GM06990 (cell line): Measurements from ENCODE around the gene SCUBE2.

ENCODE experiments used
- DNase-seq: peaks from one replicate; pipeline ENCODE4 v3.0.0-alpha.2; 2011; ENCODE audit not compliant: insufficient read length; ENCODE audit errors: extremely low read depth
- H3K27me3 ChIP-seq: replicated peaks from 2 replicates; pipeline ENCODE4 v1.6.0; 2011; ENCODE audit warnings: low read length; ENCODE audit not compliant: control insufficient read depth, insufficient read depth
- H3K36me3 ChIP-seq: 2 replicates; pipeline ENCODE4 v1.5.1; 2011; ENCODE audit warnings: low read length; ENCODE audit not compliant: control insufficient read depth, insufficient read depth
- H3K4me3 ChIP-seq: replicated peaks from 2 replicates; pipeline ENCODE4 v1.5.1; 2011; ENCODE audit warnings: low read depth, mild to moderate bottlenecking, control low read depth, low read length
- CTCF ChIP-seq: IDR thresholded peaks from 2 replicates; pipeline ENCODE4 v1.5.1; 2011; ENCODE audit warnings: low read length, control low read depth, mild to moderate bottlenecking, inconsistent platforms; ENCODE audit not compliant: insufficient read depth, poor library complexity, severe bottlenecking

Gene SCUBE2

GRCh38 chr11:8973121-8973520, 118.3 kb downstream of the SCUBE2 start:
- Histone ChIP-seq H3K27me3 (no peaks in the 10 kb centered on the region), H3K36me3 (no peaks in the 10 kb centered on the region), H3K4me3 (no peak overlapping the region)
- TF ChIP-seq CTCF = no peak
- DNase-seq = no peak

- no peak overlapping the region for H3K4me3 ChIP-seq
- DNase-seq = no peak
- no peaks in the 10 kb centered on the region for H3K36me3 ChIP-seq
- TF ChIP-seq CTCF = no peak
- H3K27me3 ChIP-seq = no peaks in the 10 kb centered on the region
Measured at GRCh38 chr11:8971924-8972316, 119.5 kb downstream of the SCUBE2 start.

GRCh38 chr11:8971196-8971923, 120.0 kb downstream of the SCUBE2 start:
- H3K27me3 ChIP-seq = no peaks in the 10 kb centered on the region
- DNase-seq = no peak
- no peak overlapping the region for H3K4me3 ChIP-seq
- no peaks in the 10 kb centered on the region for H3K36me3 ChIP-seq
- no peak for TF ChIP-seq CTCF
